Measurements from ENCODE around the gene CNOT10.

GRCh38 chr3:32743934-32744333 is 58.9 kb downstream of the CNOT10 start:
- no peak for TF ChIP-seq SP1 (IDR thresholded peaks at IDR 0.05)
- no peak for TF ChIP-seq ARNT (IDR thresholded peaks at IDR 0.05)
- no peak for TF ChIP-seq SUZ12 (IDR thresholded peaks at IDR 0.05)
- TF ChIP-seq FOXK2 (IDR thresholded peaks at IDR 0.05): no peak
- no peak for TF ChIP-seq BHLHE40 (IDR thresholded peaks at IDR 0.05; ENCODE audit: borderline replicate concordance)
- no peak for TF ChIP-seq ELF4 (IDR thresholded peaks at IDR 0.05)
- TF ChIP-seq NFRKB (IDR thresholded peaks at IDR 0.05): no peak
- TF ChIP-seq FOXA1 (IDR thresholded peaks at IDR 0.05): no peak
- TF ChIP-seq, protein P1, sequence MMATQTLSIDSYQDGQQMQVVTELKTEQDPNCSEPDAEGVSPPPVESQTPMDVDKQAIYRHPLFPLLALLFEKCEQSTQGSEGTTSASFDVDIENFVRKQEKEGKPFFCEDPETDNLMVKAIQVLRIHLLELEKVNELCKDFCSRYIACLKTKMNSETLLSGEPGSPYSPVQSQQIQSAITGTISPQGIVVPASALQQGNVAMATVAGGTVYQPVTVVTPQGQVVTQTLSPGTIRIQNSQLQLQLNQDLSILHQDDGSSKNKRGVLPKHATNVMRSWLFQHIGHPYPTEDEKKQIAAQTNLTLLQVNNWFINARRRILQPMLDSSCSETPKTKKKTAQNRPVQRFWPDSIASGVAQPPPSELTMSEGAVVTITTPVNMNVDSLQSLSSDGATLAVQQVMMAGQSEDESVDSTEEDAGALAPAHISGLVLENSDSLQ (IDR thresholded peaks at IDR 0.05): no peak
- no peak for TF ChIP-seq HDGF (IDR thresholded peaks at IDR 0.05; ENCODE audit: borderline replicate concordance)
- TF ChIP-seq FOXM1 (IDR thresholded peaks at IDR 0.05; ENCODE audit: borderline replicate concordance): no peak
- no peak for TF ChIP-seq ZNF384 (IDR thresholded peaks at IDR 0.05)
- no peak for TF ChIP-seq TARDBP (IDR thresholded peaks at IDR 0.05)
- no peak for TF ChIP-seq CTBP1 (IDR thresholded peaks at IDR 0.05; ENCODE audit: borderline replicate concordance)
